Measurements from ENCODE around the gene SOWAHA.
"Not testable (repeated sequence)": the region's sequence is repeated elsewhere in the genome, so short reads cannot be mapped to it uniquely, and the experiment has no call there.

Gene SOWAHA

GRCh38 chr5:132778129-132778528 is 35.0 kb upstream of the SOWAHA start:
- no peak for DNase-seq

GRCh38 chr5:132778856-132779255 is 34.2 kb upstream of the SOWAHA start:
- DNase-seq, result no peak

GRCh38 chr5:132779961-132780360 is 33.1 kb upstream of the SOWAHA start:
- DNase-seq, result no peak

- DNase-seq, result no peak
Observed at GRCh38 chr5:132780577-132780976, 32.5 kb upstream of the SOWAHA start.

- DNase-seq, result no peak
Observed at GRCh38 chr5:132781029-132781428, 32.1 kb upstream of the SOWAHA start.

- no peak for DNase-seq
Observed at GRCh38 chr5:132782101-132782500, 31.0 kb upstream of the SOWAHA start.

GRCh38 chr5:132785365-132785764 is 27.7 kb upstream of the SOWAHA start:
- no peak for DNase-seq

- no peak for DNase-seq
Observed at GRCh38 chr5:132785864-132786263, 27.2 kb upstream of the SOWAHA start.

- no peak for DNase-seq
Observed at GRCh38 chr5:132787076-132787475, 26.0 kb upstream of the SOWAHA start.

- no peak for DNase-seq
Observed at GRCh38 chr5:132788508-132788907, 24.6 kb upstream of the SOWAHA start.

GRCh38 chr5:132788990-132789886 is 23.9 kb upstream of the SOWAHA start:
- no peak for DNase-seq

GRCh38 chr5:132790201-132790865 is 22.8 kb upstream of the SOWAHA start:
- no peak for DNase-seq

- DNase-seq, result no peak
Observed at GRCh38 chr5:132791026-132791425, 22.1 kb upstream of the SOWAHA start.

- DNase-seq, result no peak
Observed at GRCh38 chr5:132797651-132798050, 15.5 kb upstream of the SOWAHA start.

GRCh38 chr5:132799392-132799791 is 13.7 kb upstream of the SOWAHA start:
- no peak for DNase-seq

- DNase-seq, result no peak
Observed at GRCh38 chr5:132800545-132800944, 12.6 kb upstream of the SOWAHA start.

- no peak for DNase-seq
Observed at GRCh38 chr5:132802044-132802684, 10.9 kb upstream of the SOWAHA start.

- DNase-seq, result not testable (repeated sequence)
Observed at GRCh38 chr5:132802685-132803066, 10.4 kb upstream of the SOWAHA start.

GRCh38 chr5:132804219-132804618 is 8.9 kb upstream of the SOWAHA start:
- DNase-seq, result not testable (repeated sequence)

- not testable (repeated sequence) for DNase-seq
Observed at GRCh38 chr5:132805872-132806271, 7.2 kb upstream of the SOWAHA start.

GRCh38 chr5:132806804-132807162 is 6.3 kb upstream of the SOWAHA start:
- not testable (repeated sequence) for DNase-seq

GRCh38 chr5:132807163-132807838 is 5.8 kb upstream of the SOWAHA start:
- DNase-seq, result no peak

GRCh38 chr5:132808448-132808847 is 4.7 kb upstream of the SOWAHA start:
- DNase-seq, result no peak

All from activated CD4-positive, alpha-beta T cell treated with anti-CD3 and anti-CD28 coated beads, Interleukin-10, Interleukin-2, amounts not matched to agents 100 ng/mL and 50 ng/mL, durations not matched to agents 16 hours and 8 hours (primary cell).